Upper lobe of left lung (tissue), 6 donors: ENCODE data around the gene SLC38A3. TPM values are rescaled to one million over a fixed set of nuclear protein-coding genes. Genes with fewer than 3 reads are reported as not detected.
A peak's percentile ranks its signal among the peaks of the same experiment; 100 is the strongest.

ENCODE experiments used
- ATAC-seq, 2 donors: fragments of 200-7000 bp; cut with Tn5 transposase; one replicate each; pipeline ENCODE4 v1.9.1; 2022; ENCODE audit warnings: mild to moderate bottlenecking in 2 of 2, moderate library complexity in 2 of 2; ENCODE audit not compliant: low FRiP score in 2 of 2
- DNase-seq, 2 donors: peaks; one replicate each; pipeline ENCODE4 v3.0.0-alpha.2; 2019 to 2020
- H3K27ac ChIP-seq, 4 donors: fragments of 200-600 bp; sonication (generic); one replicate each; pipeline ENCODE4 v1.5.1; 2016 to 2019
- H3K27me3 ChIP-seq, 4 donors: fragments of 200-600 bp; sonication (generic); one replicate each; pipeline ENCODE4 v1.5.1; 2017 to 2019
- H3K36me3 ChIP-seq, 4 donors: fragments of 200-600 bp; sonication (generic); one replicate each; pipeline ENCODE4 v1.5.1; 2016 to 2019
- H3K4me1 ChIP-seq, 4 donors: fragments of 200-600 bp; sonication (generic); one replicate each; pipeline ENCODE4 v1.5.1; 2018 to 2019
- H3K4me3 ChIP-seq, 4 donors: fragments of 200-600 bp; sonication (generic); one replicate each; pipeline ENCODE4 v1.5.1; 2017 to 2019; ENCODE audit warnings: mild to moderate bottlenecking in 2 of 4, moderate library complexity in 1 of 4
- H3K9me3 ChIP-seq, 4 donors: fragments of 200-600 bp; sonication (generic); one replicate each; pipeline ENCODE4 v1.5.1; 2018 to 2019
- CTCF ChIP-seq, 6 experiments: fragments of 450-650 bp in 4 of 6; fragments of 200-600 bp in 2 of 6; sonication (generic) in 2 of 6; IDR thresholded peaks; one replicate each; pipeline ENCODE4 v1.5.1; 2016 to 2019; ENCODE audit warnings: antibody characterized with exemption in 6 of 6
- EP300 ChIP-seq, 4 donors: sonication (generic); formaldehyde crosslinking; IDR thresholded peaks; one replicate each; pipeline ENCODE4 v1.5.1; 2017; ENCODE audit warnings: antibody characterized with exemption in 4 of 4, control low read depth in 2 of 4
- POLR2A ChIP-seq, 4 donors: fragments of 450-650 bp; IDR thresholded peaks; one replicate each; pipeline ENCODE4 v1.5.1; 2016 to 2017; ENCODE audit warnings: antibody characterized with exemption in 4 of 4, mild to moderate bottlenecking in 2 of 4
- POLR2AphosphoS5 ChIP-seq, 2 donors: sonication (generic); formaldehyde crosslinking; IDR thresholded peaks; one replicate each; pipeline ENCODE4 v1.5.1; 2017; ENCODE audit warnings: antibody characterized with exemption in 2 of 2
- WGBS, 2 donors: methylation state at CpG; one replicate each; pipeline ENCODE4 v1.1.5; 2017 to 2018; 5-methylcytosine and 5-hydroxymethylcytosine counted together
- total RNA-seq, 6 donors: library from RNA; depleted of rRNA in 4 of 6; stranded (reverse); fragments of >200 nt in 4 of 6; gene quantifications; one replicate each; pipeline versions ENCODE4 v1.1.0 to v1.2.1, GENCODE V29; 2016 to 2021
- donor health status: DM: no; HTN: no; CAD: no; lungs with moderate emphysema.
- donor health status: DM: no; HTN: yes; CAD: no; lungs with severe emphysema.

SLC38A3 gene
- total RNA-seq, 6 donors from 2014 or later = 0.15 to 0.17 TPM; not detected in 4

- DNase-seq (peak in 1 of 2 donors; percentile 85), ATAC-seq (peak in 1 of 2 donors; percentile 38)
- H3K27ac ChIP-seq = no peak overlapping the region
- peaks cover 0 to 41% (median 16%) of the 10 kb centered on the region in 4 donors for H3K27me3 ChIP-seq
- no peaks in the 10 kb centered on the region for H3K9me3 ChIP-seq
- WGBS, 2 donors = 5 to 21% methylated on average over 14 to 39 of the region's 67 CpGs
- no peaks in the 10 kb centered on the region for H3K36me3 ChIP-seq
- peak overlapping the region; percentile 25 to 42 (median 34) for H3K4me3 ChIP-seq
- TF ChIP-seq EP300 (IDR thresholded peaks at IDR 0.05) = no peak
- H3K4me1 ChIP-seq = peaks cover 14 to 19% (median 17%) of the 10 kb centered on the region in 4 donors
These were observed 574 bp downstream of the SLC38A3 start for GRCh38 chr3:50205413-50206276.

GRCh38 chr3:50207359-50208042 is 2.4 kb downstream of the SLC38A3 start:
- ATAC-seq = no peak
- Histone ChIP-seq H3K9me3 (no peaks in the 10 kb centered on the region), H3K4me3 (no peak overlapping the region), H3K36me3 (no peaks in the 10 kb centered on the region), H3K27ac (no peak overlapping the region), H3K27me3 (peaks cover 0 to 36% (median 16%) of the 10 kb centered on the region in 4 donors), H3K4me1 (peaks cover 14 to 19% (median 17%) of the 10 kb centered on the region in 4 donors)
- no peak for DNase-seq
- WGBS, 2 donors = 93 to 98% methylated on average over 9 to 17 of the region's 17 CpGs
- TF ChIP-seq POLR2AphosphoS5 (IDR thresholded peaks at IDR 0.05) = no peak
- TF ChIP-seq CTCF (IDR thresholded peaks at IDR 0.05) = no peak
- TF ChIP-seq EP300 (IDR thresholded peaks at IDR 0.05) = no peak
- TF ChIP-seq POLR2A (IDR thresholded peaks at IDR 0.05) = no peak

GRCh38 chr3:50208677-50209344 is 3.7 kb downstream of the SLC38A3 start:
- peaks cover 0 to 31% (median 13%) of the 10 kb centered on the region in 4 donors for H3K27me3 ChIP-seq
- H3K9me3 ChIP-seq = no peaks in the 10 kb centered on the region
- H3K27ac ChIP-seq = no peak overlapping the region
- H3K4me1 ChIP-seq = peaks cover 14 to 19% (median 17%) of the 10 kb centered on the region in 4 donors
- H3K4me3 ChIP-seq = no peak overlapping the region
- no peak for DNase-seq
- H3K36me3 ChIP-seq = no peaks in the 10 kb centered on the region
- 75 to 80% methylated on average over 8 to 14 of the region's 14 CpGs for WGBS, 2 donors
- no peak for ATAC-seq
- TF ChIP-seq POLR2AphosphoS5 (IDR thresholded peaks at IDR 0.05) = no peak
- TF ChIP-seq POLR2A (IDR thresholded peaks at IDR 0.05) = no peak
- no peak for TF ChIP-seq EP300 (IDR thresholded peaks at IDR 0.05)
- TF ChIP-seq CTCF (IDR thresholded peaks at IDR 0.05) = no peak

- no peak for TF ChIP-seq POLR2A (IDR thresholded peaks at IDR 0.05)
- TF ChIP-seq CTCF (IDR thresholded peaks at IDR 0.05) = no peak
- TF ChIP-seq EP300 (IDR thresholded peaks at IDR 0.05) = no peak
- no peak for TF ChIP-seq POLR2AphosphoS5 (IDR thresholded peaks at IDR 0.05)
- no peak for DNase-seq
These were observed 5.1 kb downstream of the SLC38A3 start for GRCh38 chr3:50210176-50210509.

More at GRCh38 chr3:50210176-50210509, 5.1 kb downstream of the SLC38A3 start:
- Histone ChIP-seq H3K4me3 (no peak overlapping the region), H3K27ac (no peak overlapping the region), H3K4me1 (peaks cover 9 to 10% (median 10%) of the 10 kb centered on the region in 4 donors), H3K9me3 (no peaks in the 10 kb centered on the region), H3K36me3 (no peaks in the 10 kb centered on the region), H3K27me3 (peaks cover 0 to 17% (median 5%) of the 10 kb centered on the region in 4 donors)
- ATAC-seq = no peak
- WGBS, 2 donors = 84 to 96% methylated on average over 4 to 5 of the region's 5 CpGs
